ENCODE data around the gene PGBD1. TPM values are rescaled to one million over a fixed set of nuclear protein-coding genes. Genes with fewer than 3 reads are reported as not detected.

PGBD1 gene
- total and polyA plus RNA-seq, 4 donors: 0.74 to 3.7 (median 0.97) TPM

GRCh38 chr6:28267695-28268059 lies 13.7 kb upstream of the PGBD1 start:
- DNase-seq (ENCODE audit: low spot score): no peak
- Histone ChIP-seq H3K9me3 (ENCODE audit: control insufficient read depth in 4 of 4, low read length in 3 of 4) (no peaks in the 10 kb centered on the region), H3K27me3 (ENCODE audit: control insufficient read depth in 4 of 4, insufficient read depth in 4 of 4, low read length in 3 of 4) (no peaks in the 10 kb centered on the region), H3K9ac (ENCODE audit: low read depth in 1 of 2, low read length in 2 of 2) (peak overlapping the region; percentile 42 to 82), H3K4me3 (ENCODE audit: low read depth in 1 of 3, low read length in 3 of 3) (peak overlapping the region; percentile 67 to 99 (median 94)), H3K27ac (ENCODE audit: low read depth in 1 of 2, low read length in 2 of 2) (no peak overlapping the region), H3K4me1 (ENCODE audit: control insufficient read depth in 4 of 4, insufficient read depth in 4 of 4, low read length in 3 of 4) (peaks cover 3 to 13% (median 10%) of the 10 kb centered on the region in 4 donors), H3K36me3 (ENCODE audit: control insufficient read depth in 4 of 4, insufficient read depth in 3 of 4, low read depth in 1 of 4, low read length in 3 of 4) (peaks cover 0 to 10% (median 2%) of the 10 kb centered on the region in 4 donors)
- 1% methylated on average over 1 of the region's 1 CpG for WGBS
- TF ChIP-seq TAF1 (conservative IDR thresholded peaks at IDR 0.05) (no peak), RXRA (IDR thresholded peaks at IDR 0.05) (no peak), ZBTB33 (IDR thresholded peaks at IDR 0.05) (no peak)

- peaks cover 2 to 21% (median 8%) of the 10 kb centered on the region in 4 donors for H3K36me3 ChIP-seq (ENCODE audit: control insufficient read depth in 4 of 4, insufficient read depth in 3 of 4, low read depth in 1 of 4, low read length in 3 of 4)
- no peak overlapping the region for H3K4me3 ChIP-seq (ENCODE audit: low read depth in 1 of 3, low read length in 3 of 3)
- no peak for TF ChIP-seq HNF4G (IDR thresholded peaks at IDR 0.05)
- TF ChIP-seq REST (IDR thresholded peaks at IDR 0.05): no peak
- TF ChIP-seq YY1 (IDR thresholded peaks at IDR 0.05): no peak
- no peak for TF ChIP-seq NR2F2 (IDR thresholded peaks at IDR 0.05)
- TF ChIP-seq GABPA (IDR thresholded peaks at IDR 0.05 in 1 of 2, conservative IDR thresholded peaks at IDR 0.05 in 1 of 2): no peak
- TF ChIP-seq EGR1 (IDR thresholded peaks at IDR 0.05; ENCODE audit: low read depth in 2 of 2): no peak
- no peak for TF ChIP-seq HNF4A (conservative IDR thresholded peaks at IDR 0.05)
- no peak for TF ChIP-seq ZBTB33 (IDR thresholded peaks at IDR 0.05)
- TF ChIP-seq CTCF (IDR thresholded peaks at IDR 0.05; ENCODE audit: low read depth, low read length, missing input control): no peak
- TF ChIP-seq SP1 (IDR thresholded peaks at IDR 0.05): no peak
- no peak for TF ChIP-seq FOXA2 (IDR thresholded peaks at IDR 0.05)
- TF ChIP-seq RXRA (IDR thresholded peaks at IDR 0.05): no peak
- no peak for TF ChIP-seq MAX (IDR thresholded peaks at IDR 0.05)
- TF ChIP-seq RAD21 (IDR thresholded peaks at IDR 0.05): no peak
- no peak for TF ChIP-seq ATF3 (IDR thresholded peaks at IDR 0.05)
- no peak for TF ChIP-seq JUND (IDR thresholded peaks at IDR 0.05)
- no peak overlapping the region for H3K27ac ChIP-seq (ENCODE audit: low read depth in 1 of 2, low read length in 2 of 2)
- no peaks in the 10 kb centered on the region for H3K27me3 ChIP-seq (ENCODE audit: control insufficient read depth in 4 of 4, insufficient read depth in 4 of 4, low read length in 3 of 4)
- DNase-seq (ENCODE audit: low spot score): no peak
- H3K4me1 ChIP-seq (ENCODE audit: control insufficient read depth in 4 of 4, insufficient read depth in 4 of 4, low read length in 3 of 4): peaks cover 3 to 13% (median 10%) of the 10 kb centered on the region in 4 donors
- H3K9ac ChIP-seq (ENCODE audit: low read depth in 1 of 2, low read length in 2 of 2): no peak overlapping the region
- H3K9me3 ChIP-seq (ENCODE audit: control insufficient read depth in 4 of 4, low read length in 3 of 4): no peaks in the 10 kb centered on the region
Measured at GRCh38 chr6:28269492-28269891, 11.9 kb upstream of the PGBD1 start.
